PFSK-1 (cell line): ENCODE results near the gene ONECUT3.

Experiments
- FOXP2 ChIP-seq: optimal IDR thresholded peaks from 2 replicates; pipeline ENCODE3; 2011; ENCODE audit warnings: borderline replicate concordance, control low read depth, inconsistent platforms; ENCODE audit not compliant: insufficient read depth; ENCODE audit errors: extremely low read length, extremely low read depth
- POLR2AphosphoS5 ChIP-seq: IDR thresholded peaks from 2 replicates; pipeline ENCODE4 v1.6.1; 2012; ENCODE audit warnings: low read depth, mild to moderate bottlenecking, control low read depth, low read length, moderate library complexity
- REST ChIP-seq, 2 experiments: IDR thresholded peaks; 2 replicates each; pipeline versions ENCODE4 v1.6.1 to v1.8.0; 2011 to 2012; ENCODE audit warnings: low read depth in 2 of 2, low read length in 2 of 2, control low read depth in 1 of 2, inconsistent platforms in 1 of 2, mild to moderate bottlenecking in 1 of 2, moderate library complexity in 1 of 2; ENCODE audit not compliant: insufficient read depth in 1 of 2
- SIN3A ChIP-seq: IDR thresholded peaks from 2 replicates; pipeline ENCODE4 v1.6.1; 2012; ENCODE audit warnings: mild to moderate bottlenecking, low read length, moderate library complexity, borderline replicate concordance; ENCODE audit not compliant: insufficient read depth
- TAF1 ChIP-seq: IDR thresholded peaks from 2 replicates; pipeline ENCODE4 v1.6.1; 2012; ENCODE audit warnings: low read length, control low read depth, borderline replicate concordance; ENCODE audit not compliant: insufficient read depth

ONECUT3 gene

GRCh38 chr19:1816530-1817298 is 63.4 kb downstream of the ONECUT3 start:
- TF ChIP-seq POLR2AphosphoS5 (no peak), FOXP2 (no peak), SIN3A (no peak), TAF1 (no peak), REST (IDR thresholded peaks at IDR 0.05; ENCODE audit: insufficient read depth in 1 of 2, low read depth in 2 of 2, low read length in 2 of 2) (no peak)

GRCh38 chr19:1817553-1818179 is 64.4 kb downstream of the ONECUT3 start:
- no peak for TF ChIP-seq TAF1
- TF ChIP-seq POLR2AphosphoS5, result no peak
- TF ChIP-seq REST (IDR thresholded peaks at IDR 0.05; ENCODE audit: insufficient read depth in 1 of 2, low read depth in 2 of 2, low read length in 2 of 2), result no peak

- TF ChIP-seq POLR2AphosphoS5 (0 out of 2 replicates have a peak, but pooled peaks have one; percentile 36), TAF1 (no peak), REST (IDR thresholded peaks at IDR 0.05; ENCODE audit: insufficient read depth in 1 of 2, low read depth in 2 of 2, low read length in 2 of 2) (no peak)
Observed at GRCh38 chr19:1818549-1819195, 65.4 kb downstream of the ONECUT3 start.

GRCh38 chr19:1819341-1820255 is 66.3 kb downstream of the ONECUT3 start:
- no peak for TF ChIP-seq FOXP2
- TF ChIP-seq SIN3A, result no peak
- no peak for TF ChIP-seq TAF1
- no peak for TF ChIP-seq REST (IDR thresholded peaks at IDR 0.05; ENCODE audit: insufficient read depth in 1 of 2, low read depth in 2 of 2, low read length in 2 of 2)
- no peak for TF ChIP-seq POLR2AphosphoS5
